Measurements from ENCODE around the gene ST6GALNAC3.
"Not testable (repeated sequence)": the region's sequence is repeated elsewhere in the genome, so short reads cannot be mapped to it uniquely, and the experiment has no call there.

The ST6GALNAC3 gene

GRCh38 chr1:76106719-76107235, 32.2 kb downstream of the ST6GALNAC3 start:
- no peak for DNase-seq (ENCODE audit: low read depth)

GRCh38 chr1:76109404-76109803, 34.9 kb downstream of the ST6GALNAC3 start:
- DNase-seq (ENCODE audit: low read depth), result no peak

- no peak for DNase-seq (ENCODE audit: low read depth)
These were observed 35.5 kb downstream of the ST6GALNAC3 start for GRCh38 chr1:76109901-76110560.

GRCh38 chr1:76110666-76111065, 36.1 kb downstream of the ST6GALNAC3 start:
- no peak for DNase-seq (ENCODE audit: low read depth)

GRCh38 chr1:76112321-76112720, 37.8 kb downstream of the ST6GALNAC3 start:
- DNase-seq (ENCODE audit: low read depth), result not testable (repeated sequence)

- no peak for DNase-seq (ENCODE audit: low read depth)
These were observed 38.9 kb downstream of the ST6GALNAC3 start for GRCh38 chr1:76113446-76113845.

- no peak for DNase-seq (ENCODE audit: low read depth)
These were observed 40.6 kb downstream of the ST6GALNAC3 start for GRCh38 chr1:76115171-76115570.

- no peak for DNase-seq (ENCODE audit: low read depth)
These were observed 47.3 kb downstream of the ST6GALNAC3 start for GRCh38 chr1:76121850-76122249.

GRCh38 chr1:76122271-76122670, 47.7 kb downstream of the ST6GALNAC3 start:
- DNase-seq (ENCODE audit: low read depth), result no peak

GRCh38 chr1:76123411-76124064, 49.0 kb downstream of the ST6GALNAC3 start:
- DNase-seq (ENCODE audit: low read depth), result not testable (repeated sequence)

- no peak for DNase-seq (ENCODE audit: low read depth)
These were observed 49.6 kb downstream of the ST6GALNAC3 start for GRCh38 chr1:76124196-76124595.

- DNase-seq (ENCODE audit: low read depth), result no peak
These were observed 51.1 kb downstream of the ST6GALNAC3 start for GRCh38 chr1:76125473-76126219.

GRCh38 chr1:76128096-76128495, 53.5 kb downstream of the ST6GALNAC3 start:
- DNase-seq (ENCODE audit: low read depth), result no peak

- no peak for DNase-seq (ENCODE audit: low read depth)
These were observed 55.2 kb downstream of the ST6GALNAC3 start for GRCh38 chr1:76129731-76130130.

GRCh38 chr1:76130992-76131391, 56.4 kb downstream of the ST6GALNAC3 start:
- no peak for DNase-seq (ENCODE audit: low read depth)

GRCh38 chr1:76133977-76134376, 59.4 kb downstream of the ST6GALNAC3 start:
- DNase-seq (ENCODE audit: low read depth), result no peak

- DNase-seq (ENCODE audit: low read depth), result no peak
These were observed 61.3 kb downstream of the ST6GALNAC3 start for GRCh38 chr1:76135835-76136234.

GRCh38 chr1:76136894-76137293, 62.3 kb downstream of the ST6GALNAC3 start:
- DNase-seq (ENCODE audit: low read depth), result no peak

GRCh38 chr1:76137746-76138145, 63.2 kb downstream of the ST6GALNAC3 start:
- no peak for DNase-seq (ENCODE audit: low read depth)

GRCh38 chr1:76138217-76138616, 63.7 kb downstream of the ST6GALNAC3 start:
- no peak for DNase-seq (ENCODE audit: low read depth)

- DNase-seq (ENCODE audit: low read depth), result no peak
These were observed 65.7 kb downstream of the ST6GALNAC3 start for GRCh38 chr1:76140227-76140626.

- no peak for DNase-seq (ENCODE audit: low read depth)
These were observed 67.4 kb downstream of the ST6GALNAC3 start for GRCh38 chr1:76141929-76142328.
